NCI-H2107 (cell line): ENCODE data around the gene CSNK1G3.
"Not testable (repeated sequence)": the region's sequence is repeated elsewhere in the genome, so short reads cannot be mapped to it uniquely, and the experiment has no call there.

Experiments used
- DNase-seq: peaks from one replicate; lab custom pipeline; 2025; lab: John Stamatoyannopoulos, UW

CSNK1G3 gene

DNA sequence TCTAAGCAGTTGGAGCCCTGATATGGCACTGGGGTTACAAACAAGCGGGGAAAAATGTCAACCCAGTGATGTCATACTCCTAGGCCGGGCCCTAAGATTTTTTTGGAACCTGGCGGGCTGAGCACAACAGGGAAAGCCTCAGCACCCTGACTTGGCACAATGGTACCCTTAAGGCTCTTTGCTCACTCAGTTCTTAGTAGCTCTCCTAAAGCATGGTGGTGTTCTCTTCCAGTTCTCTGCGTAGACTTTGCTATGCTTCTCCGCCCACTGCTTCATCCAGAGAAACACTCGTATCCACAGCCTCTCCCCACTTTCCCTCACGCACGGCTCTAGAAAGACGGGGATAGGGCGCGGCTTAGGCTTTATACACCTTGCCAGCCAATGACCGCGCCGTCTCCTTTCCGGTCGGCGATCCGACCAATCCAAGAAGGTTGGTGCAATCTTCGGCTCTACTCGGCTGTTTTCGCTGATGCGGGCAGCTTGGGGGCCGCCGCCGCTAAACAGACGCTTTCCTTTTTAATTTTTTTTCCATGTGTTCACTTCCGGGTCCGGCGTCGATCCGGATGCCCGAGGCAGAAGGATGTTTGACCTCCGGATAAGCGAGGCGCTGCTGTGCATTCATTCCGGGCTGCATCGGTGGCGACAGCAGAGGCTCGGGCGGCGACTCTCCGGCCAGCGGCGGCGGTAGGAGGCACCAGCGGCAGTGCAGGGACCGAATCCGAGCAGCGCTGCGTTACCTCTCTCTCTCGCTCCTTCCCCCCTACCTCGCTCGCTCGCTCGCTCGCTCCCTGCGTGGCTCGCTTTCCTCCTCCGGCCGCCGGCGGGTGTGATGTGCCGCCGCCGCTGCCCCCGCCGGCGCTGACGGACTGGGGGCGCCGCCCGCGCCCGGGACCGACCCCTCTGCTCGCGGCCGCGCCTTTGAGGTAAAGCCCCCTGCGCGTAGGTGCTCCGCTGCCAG, at the start of gene CSNK1G3:
TSS of gene CSNK1G3 (plus strand) at position 530 of the 958 bp plus-strand sequence. CDS start 33,487 bp downstream, outside the sequence.
- peak; percentile 85 for DNase-seq

DNA sequence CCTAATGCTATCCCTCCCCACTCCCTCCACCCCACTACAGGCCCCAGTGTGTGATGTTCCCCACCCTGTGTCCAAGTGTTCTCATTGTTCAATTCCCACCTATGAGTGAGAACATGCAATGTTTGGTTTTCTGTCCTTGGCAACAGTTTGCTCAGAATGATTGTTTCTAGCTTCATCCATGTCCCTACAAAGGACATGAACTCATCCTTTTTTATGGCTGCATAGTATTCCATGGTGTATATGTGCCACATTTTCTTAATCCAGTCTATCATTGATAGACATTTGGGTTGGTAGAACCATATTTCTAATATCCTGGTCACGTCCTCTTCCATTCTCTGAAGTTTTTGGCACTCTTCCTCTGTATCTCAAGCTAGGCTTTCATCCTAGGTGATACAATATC, 45.1 kb upstream of the CSNK1G3 start:
- DNase-seq = not testable (repeated sequence)

DNA sequence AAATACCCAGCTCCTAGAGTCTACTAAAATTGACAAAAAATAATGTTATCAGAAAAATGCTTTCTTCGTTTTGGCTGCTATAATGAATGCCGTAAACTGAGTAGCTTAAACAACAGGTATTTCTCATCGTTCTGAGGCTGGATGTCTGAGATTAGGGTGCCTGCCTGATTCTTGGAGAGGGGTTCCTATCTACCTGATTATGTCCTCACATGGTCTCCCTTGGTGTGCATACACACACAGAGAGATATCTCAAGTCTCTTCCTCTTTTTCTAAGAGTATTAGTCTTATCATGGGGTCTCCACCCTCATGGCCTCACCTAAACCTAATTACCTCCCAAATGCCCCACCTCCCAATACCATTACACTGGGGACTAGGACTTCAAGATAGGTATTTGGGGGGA, 40.6 kb upstream of the CSNK1G3 start:
- no peak for DNase-seq

DNA sequence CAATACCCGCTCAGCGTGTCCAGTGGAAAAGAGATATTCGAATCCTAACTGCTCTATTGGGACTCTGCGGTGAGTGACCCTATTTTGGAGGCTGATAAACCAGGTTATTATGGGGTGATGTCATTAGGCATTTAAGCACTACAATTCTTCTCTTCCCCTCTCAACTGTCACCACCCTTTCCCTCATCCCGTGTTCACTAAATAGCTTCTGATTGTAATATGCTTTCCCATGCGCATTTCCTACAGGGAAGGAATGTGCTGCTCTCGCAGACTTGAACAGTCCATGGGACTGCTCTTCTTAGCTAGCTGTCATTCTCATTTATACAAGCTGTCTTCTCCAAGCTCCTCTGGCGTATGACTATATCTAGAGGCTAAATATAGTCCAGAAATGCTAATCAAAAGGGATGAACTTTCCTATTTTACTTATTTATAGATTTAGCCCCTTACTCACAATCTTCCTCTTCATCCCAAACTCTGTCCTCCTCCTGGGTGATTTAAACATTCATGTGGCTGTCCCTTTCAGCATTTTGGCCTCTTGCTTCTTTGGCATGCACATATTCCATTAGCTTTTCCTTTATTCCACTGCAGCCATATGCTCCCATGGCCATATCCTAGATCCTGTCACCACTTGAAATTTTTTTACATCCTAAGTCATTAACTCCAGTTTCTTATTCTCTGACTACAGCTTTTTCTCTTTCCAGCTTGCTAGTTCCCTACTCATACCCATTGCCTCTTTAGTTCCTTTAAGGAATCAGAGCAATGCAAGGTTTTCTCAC, 39.6 kb upstream of the CSNK1G3 start:
- no peak for DNase-seq

DNA sequence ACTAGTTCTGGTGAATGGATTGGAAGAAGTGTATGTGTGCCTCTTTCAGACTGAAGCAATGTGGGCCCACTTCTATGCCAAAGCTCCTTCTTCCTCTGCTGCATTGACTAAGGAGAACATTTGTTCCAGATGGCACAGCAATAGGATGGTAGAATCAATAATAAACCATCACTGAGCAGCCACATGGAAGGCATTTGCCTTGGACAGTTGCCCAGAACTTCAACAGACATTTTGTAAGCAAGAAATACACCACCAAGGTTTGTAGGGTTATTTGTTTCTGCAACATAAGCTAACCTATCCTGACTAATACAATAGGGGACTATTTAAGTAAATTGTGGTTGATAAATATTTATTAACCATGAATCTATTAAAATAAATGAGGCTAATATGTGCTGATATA, 37.7 kb upstream of the CSNK1G3 start:
- no peak for DNase-seq

DNA sequence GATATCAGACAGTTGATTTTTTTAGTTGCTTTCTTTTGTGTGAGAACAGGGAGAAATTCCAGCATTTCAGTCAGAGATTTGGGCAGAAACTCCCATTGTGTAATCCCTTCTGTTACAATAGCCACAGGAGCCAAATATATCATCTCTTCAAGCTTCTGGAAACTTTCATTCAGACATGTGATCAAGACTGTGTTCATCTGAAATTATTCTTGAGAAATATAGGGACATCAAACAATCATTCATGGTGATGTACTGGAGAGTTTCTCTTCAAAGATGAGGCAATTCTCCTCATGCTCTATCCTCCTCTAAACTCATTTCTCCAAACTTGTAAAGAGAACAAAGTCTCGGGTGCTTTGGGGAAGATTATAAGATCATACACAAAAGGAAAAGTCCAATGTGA, 35.2 kb upstream of the CSNK1G3 start:
- DNase-seq = no peak

DNA sequence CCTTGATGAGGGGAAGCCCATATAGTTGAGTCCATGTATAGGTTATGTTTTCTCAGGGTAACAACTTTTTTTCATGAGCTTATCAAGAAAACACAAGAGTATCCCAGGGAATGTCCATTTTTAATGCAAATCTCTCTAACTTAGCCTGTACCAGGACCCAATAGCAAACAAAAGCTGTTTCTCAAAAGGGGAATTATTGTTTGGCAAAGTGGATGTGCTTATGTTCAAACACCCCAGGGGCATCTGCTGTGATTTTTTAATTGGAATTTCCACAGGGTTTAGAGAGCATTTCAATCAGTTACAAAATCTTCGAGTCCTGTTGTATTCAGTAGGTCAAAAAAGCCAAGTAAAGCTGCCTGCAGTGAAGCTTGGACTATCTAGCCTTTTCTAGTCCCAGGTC, 33.4 kb upstream of the CSNK1G3 start:
- no peak for DNase-seq

DNA sequence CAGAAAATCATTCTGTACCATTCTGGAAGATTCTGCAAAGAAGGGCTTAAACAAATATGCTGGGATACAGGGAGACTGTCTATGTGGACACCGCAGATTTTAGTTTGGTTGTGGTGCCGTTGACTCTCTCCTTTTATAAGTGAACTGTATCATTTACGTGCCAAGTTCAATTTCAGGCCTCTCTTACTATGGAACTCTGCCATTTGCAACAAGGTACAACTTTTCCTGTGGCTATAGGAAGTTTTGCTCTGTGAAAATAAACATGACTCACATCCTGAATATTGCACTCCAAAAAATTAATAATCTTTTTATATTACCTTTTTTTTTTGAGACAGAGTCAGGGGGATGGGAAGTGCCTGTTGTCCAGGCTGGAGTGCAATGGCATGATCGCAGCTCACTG, 29.7 kb upstream of the CSNK1G3 start:
- DNase-seq = no peak

DNA sequence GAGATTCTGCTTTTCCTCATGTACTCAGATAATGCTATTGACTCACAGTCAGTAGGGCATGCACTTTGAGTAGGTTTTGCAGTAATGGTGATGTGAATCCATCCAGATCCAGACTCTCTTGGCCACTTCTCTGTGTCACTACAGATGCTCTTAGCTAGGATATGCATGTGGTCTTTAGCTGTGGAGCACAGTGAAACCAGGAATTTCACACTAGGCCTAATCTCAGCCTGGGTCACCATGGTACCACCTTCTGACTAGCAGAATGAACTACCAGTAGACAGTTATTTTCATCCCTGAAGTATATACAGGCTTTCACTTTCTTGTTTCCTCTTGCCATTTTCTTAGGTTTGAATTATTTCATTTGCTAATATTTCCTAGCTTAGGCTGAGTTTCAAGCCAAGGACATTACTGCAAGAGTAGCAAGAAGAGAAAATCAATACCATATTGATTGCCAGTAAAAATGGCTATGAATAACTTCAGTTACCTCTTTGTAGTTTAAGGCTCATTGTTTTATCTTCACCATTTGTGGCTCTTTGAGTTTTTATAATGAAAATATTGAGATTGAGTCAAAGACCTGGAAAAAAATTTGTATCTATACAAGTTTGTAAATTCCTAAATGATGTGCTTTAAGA, 28.4 kb upstream of the CSNK1G3 start:
- no peak for DNase-seq

DNA sequence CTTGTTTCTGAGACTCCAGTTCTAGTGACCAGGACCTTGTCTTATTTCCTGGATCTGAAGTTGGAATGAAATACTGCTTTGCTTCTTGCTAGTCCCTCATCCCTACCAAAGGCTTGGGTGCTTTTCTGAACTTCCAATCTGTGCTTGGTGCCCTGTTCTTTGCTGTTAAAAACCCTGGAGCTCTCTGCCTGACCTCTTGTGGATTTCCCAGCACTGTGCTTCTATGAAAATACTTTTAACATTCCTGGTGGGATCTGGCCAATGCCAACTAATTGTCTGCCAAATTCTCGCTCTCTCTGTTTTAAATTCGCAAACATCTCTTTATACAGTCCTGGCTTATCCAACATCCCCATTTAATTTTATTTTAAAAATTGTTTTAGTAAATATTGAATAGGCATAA, 26.7 kb upstream of the CSNK1G3 start:
- no peak for DNase-seq

DNA sequence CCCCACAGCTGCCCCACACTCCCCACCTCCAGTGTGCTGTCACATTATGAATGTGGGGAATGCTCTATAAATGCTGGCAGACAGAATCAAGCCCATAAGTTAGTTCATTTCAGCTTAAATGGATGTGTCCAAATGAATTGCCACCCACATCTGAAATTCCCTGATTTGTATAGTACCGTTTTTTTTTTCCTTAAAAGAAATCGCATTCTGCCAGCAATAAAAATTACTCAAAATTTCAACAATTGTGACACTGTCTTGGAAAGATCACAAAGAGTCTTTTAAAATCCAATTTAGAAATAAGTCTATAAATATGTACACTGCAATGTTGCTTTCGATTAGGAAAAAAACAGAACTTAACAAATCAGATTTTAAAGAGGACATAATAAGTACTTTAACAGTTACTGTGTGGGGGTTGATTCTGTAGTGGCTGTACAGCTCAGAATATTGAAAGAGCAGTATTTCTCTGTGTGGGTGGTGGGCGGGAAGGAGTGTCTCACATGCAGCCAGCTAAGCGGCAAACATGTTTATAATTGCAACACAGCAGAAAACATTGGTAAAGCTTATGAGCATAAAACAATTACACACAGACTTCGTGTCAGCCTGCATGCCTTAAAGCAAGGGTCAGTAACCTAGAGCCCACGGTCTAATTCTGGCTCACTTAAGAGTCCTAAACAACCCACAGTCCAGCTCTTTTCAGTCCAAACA, 24.9 kb upstream of the CSNK1G3 start:
- DNase-seq = no peak

DNA sequence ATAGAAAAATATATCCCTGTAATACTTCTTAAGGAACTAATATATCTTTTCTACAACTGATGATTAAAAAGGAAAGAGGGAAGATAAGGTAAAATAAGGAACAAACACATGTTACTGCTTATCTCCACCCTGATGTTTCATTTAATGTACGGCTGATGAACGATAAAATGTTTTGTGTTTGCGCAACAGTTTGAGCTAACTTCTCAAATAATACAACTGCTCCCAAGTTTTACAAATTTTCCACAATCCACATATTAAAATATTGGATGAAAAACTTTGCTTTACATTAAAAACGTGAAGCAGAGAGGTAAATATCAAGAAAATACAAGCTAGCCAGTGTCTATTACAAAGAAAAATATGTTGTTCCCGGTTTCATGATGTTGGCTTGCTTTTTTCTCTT, 21.0 kb upstream of the CSNK1G3 start:
- no peak for DNase-seq

DNA sequence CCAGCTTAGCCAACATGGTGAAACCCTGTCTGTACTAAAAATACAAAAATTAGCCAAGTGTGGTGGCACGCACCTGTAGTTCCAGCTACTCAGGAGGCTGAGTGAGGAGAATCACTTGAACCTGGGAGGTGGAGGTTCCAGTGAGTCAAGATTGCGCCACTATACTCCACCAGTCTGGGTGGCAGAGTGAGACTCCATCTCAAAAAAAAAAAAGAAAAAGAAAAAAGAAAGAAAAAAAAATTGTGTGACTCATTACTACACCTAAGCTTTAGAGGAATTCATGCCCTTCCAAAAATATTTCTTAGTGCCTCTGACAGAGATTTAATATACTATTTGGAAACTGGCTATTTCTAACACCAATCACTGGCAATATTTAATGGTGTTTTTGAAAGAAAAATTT, 16.8 kb upstream of the CSNK1G3 start:
- DNase-seq = not testable (repeated sequence)

DNA sequence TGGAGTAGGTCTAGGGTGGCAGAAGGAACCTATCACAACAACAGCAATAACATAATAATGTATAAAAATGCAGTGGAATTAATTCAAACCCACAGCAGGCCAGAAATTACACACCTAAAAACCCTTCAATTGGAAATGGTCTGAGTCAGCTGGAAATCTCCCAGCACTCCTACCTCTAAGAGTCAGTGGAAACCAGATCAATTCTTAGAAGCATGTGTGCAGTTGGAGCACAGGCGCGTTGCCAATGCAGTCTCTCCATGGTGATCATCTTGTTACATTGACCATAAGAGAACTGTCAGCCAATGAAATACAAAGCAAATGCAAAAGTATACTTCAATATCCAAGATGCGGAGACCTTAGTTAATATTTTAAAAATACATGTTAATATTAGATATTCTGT, 15.1 kb upstream of the CSNK1G3 start:
- no peak for DNase-seq

DNA sequence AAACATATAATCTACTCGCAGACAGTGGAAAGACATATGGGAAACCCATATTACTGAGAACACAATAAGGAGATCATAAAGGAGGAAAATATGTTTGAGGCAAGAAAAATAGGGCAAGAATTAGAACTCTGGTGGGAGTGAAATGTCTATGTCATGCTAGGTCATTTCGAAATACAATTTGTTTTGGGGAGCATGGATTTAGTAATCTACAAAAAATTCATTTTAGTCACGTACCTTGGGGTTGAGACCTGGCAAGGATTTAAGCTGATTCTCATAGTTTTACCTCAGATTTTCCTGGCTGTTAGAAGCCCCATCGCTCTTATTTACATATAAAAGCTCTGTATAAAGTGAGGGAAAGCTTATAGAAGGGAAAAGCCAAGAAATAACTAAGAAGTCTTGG, 11.5 kb upstream of the CSNK1G3 start:
- no peak for DNase-seq

DNA sequence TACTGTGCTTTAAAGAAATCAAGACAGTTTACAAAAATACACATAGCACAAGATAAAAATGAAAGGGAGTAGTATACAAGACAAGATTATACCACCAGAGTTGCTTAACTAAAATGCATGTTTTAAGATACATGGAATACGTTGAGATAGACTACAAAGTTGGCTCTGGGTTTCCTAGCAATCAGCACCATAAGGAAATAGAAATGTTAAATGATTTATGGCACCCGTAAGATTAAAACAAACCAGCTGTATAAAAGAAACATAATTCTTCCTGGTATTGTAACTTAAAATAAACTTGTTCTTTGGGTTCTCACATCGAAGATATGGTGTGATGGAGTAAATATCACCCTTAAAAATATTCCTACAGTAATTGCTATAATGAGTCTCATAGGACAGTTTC, 9.9 kb upstream of the CSNK1G3 start:
- no peak for DNase-seq

DNA sequence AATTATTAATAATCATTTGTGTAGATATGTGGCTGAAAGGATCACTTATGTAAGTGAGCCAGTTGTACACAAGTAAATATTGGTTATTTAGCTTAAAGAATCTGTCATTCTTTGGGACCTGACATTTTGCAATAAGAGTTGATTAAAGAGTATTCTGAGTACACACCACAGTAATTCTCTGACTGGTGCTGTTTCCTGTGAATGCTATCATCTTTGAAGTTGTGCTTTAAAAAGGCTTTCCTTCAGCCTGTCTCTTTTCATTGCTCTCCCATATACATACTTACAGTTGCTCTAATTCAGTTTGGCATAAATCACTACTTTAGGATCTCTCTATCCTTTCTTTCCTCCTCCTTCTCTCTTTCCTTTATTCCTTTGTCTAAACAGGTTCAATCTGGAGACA, 8.7 kb upstream of the CSNK1G3 start:
- no peak for DNase-seq

DNA sequence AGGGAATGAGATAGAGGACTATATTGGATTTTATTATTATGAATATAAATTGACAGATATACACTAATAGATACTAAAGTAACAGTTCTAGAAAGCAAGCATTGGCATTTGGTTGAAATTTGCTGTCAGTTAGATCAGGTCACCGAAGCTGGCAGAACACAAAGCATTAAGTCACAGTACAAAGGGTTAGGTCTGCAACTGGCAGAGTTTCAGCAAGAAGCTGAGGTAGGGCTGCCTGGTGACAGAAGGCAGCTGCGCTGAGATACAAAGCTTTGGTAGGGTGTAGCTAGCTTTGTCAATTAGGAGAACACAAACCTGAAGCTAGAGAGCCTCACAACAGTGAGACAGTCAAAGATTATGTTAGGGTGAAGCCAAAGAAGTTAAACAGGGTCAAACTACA, 6.3 kb upstream of the CSNK1G3 start:
- DNase-seq = no peak

DNA sequence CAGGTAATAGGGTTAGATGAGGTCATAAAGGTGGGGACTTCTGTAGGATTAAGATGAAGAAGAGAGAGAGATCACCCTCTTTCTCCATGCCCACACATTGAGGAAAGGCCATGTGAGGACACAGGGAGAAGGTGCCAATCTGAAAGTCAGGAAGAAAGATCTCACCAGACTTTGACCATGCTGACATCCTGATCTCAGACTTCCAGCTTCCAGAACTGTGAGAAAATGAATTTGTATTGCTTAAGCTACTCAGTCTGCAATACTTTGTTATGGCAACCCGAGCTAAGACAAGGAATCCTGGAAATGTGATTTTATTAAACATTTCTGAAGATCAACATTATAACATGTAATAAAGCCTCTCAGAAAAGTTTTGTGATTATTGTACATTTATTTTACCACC, 3.5 kb upstream of the CSNK1G3 start:
- DNase-seq = no peak

DNA sequence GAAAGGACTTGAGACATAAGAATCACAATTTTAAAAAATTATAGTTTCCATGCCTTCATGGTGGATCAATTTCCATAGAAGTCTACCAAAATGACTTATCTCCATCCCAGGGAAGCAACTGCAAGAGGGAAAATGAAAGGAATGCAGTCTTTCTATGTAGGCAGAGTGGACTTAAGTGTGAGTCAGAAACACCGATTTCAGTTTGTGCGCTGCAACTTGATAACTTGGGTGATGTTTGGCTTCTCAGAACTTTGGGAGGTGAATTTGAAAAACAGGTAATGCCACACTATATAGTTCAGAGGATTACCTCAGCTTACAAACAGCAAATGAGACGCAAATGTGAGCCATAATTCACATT, 708 bp upstream of the CSNK1G3 start:
- DNase-seq = no peak

DNA sequence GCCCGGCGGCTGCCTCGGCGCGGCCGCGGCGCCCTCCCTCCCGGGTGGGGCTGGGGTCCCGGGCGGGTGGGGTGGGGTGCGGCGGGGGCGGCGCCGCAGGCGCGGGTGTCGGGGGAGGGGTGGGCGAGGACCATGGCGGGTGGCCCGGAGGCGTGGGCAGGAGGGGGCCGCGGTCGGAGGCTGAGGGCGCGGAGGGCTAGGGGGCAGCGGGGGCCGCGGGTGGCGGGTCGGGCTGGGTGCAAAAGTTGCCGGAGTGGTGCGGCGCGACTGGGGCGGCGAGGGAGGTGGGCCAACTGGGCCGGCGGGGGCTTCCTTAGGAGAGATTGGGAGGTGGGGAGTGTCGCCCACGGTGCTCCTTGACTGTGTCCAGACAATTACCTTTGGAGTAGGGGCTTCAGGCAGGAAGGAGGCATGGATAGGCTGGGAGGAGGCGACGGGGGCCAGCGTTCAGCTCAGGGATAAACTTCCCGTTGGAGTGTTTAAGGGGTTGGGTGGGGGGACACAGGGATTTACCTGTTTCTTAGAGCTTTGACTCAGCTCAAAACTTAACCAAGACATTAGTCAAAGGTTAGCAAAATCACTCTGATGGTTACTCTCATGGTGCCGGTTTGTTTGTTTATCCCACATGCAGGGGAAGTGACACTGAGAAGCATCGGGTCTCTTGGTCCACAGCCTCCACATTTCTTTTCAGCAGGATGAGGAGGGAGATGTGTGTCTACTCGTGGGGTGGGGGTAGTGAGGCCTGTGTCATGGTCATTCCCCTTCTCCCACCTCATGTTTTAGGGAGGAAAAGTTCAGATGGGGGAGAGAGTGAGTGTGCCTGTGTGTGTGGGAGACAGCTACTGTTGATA, 859 bp downstream of the CSNK1G3 start:
- DNase-seq = no peak
